MM.1S (cell line): ENCODE data around the gene CTNS.

Source experiments
- DNase-seq: peaks from one replicate; pipeline ENCODE4 v3.0.0-alpha.2; 2015
- H2AFZ ChIP-seq: fragments of 300-600 bp; sonication (generic); 2 replicates; pipeline ENCODE4 v1.6.0; 2016; ENCODE audit warnings: antibody characterized with exemption, low read length
- H3F3A ChIP-seq: fragments of 300-600 bp; sonication (generic); 2 replicates; pipeline ENCODE4 v1.6.1; 2016; ENCODE audit warnings: mild to moderate bottlenecking, antibody characterized with exemption, low read length, moderate library complexity, mixed read lengths; ENCODE audit not compliant: insufficient read depth
- H3K27ac ChIP-seq: fragments of 300-600 bp; sonication (generic); 2 replicates; pipeline ENCODE4 v1.5.1; 2016; ENCODE audit warnings: mild to moderate bottlenecking, low read length
- H3K27me3 ChIP-seq: fragments of 300-600 bp; sonication (generic); replicated peaks from 2 replicates; pipeline ENCODE4 v1.6.0; 2016; ENCODE audit warnings: low read length; ENCODE audit not compliant: insufficient read depth
- H3K36me3 ChIP-seq: fragments of 300-600 bp; sonication (generic); replicated peaks from 2 replicates; pipeline ENCODE4 v1.6.1; 2016; ENCODE audit warnings: mild to moderate bottlenecking, low read length, mixed read lengths; ENCODE audit not compliant: insufficient read depth
- H3K4me1 ChIP-seq: fragments of 300-600 bp; sonication (generic); 2 replicates; pipeline ENCODE4 v1.6.1; 2016; ENCODE audit warnings: low read length, mixed read lengths
- H3K4me2 ChIP-seq: fragments of 300-600 bp; sonication (generic); 2 replicates; pipeline ENCODE4 v1.6.0; 2016; ENCODE audit warnings: low read depth, low read length
- H3K4me3 ChIP-seq: fragments of 300-600 bp; sonication (generic); 2 replicates; pipeline ENCODE4 v1.5.1; 2016; ENCODE audit warnings: low read length, mixed read lengths
- H3K79me2 ChIP-seq: fragments of 300-600 bp; sonication (generic); 2 replicates; pipeline ENCODE4 v1.6.1; 2016; ENCODE audit warnings: mixed run types, low read length, mixed read lengths
- H3K9ac ChIP-seq: fragments of 300-600 bp; sonication (generic); 2 replicates; pipeline ENCODE4 v1.6.1; 2016; ENCODE audit warnings: low read length, mixed read lengths
- H3K9me2 ChIP-seq: fragments of 300-600 bp; sonication (generic); replicated peaks from 2 replicates; pipeline ENCODE4 v1.6.1; 2016; ENCODE audit warnings: mild to moderate bottlenecking, low read length, mixed read lengths; ENCODE audit not compliant: insufficient read depth
- H3K9me3 ChIP-seq: fragments of 300-600 bp; sonication (generic); replicated peaks from 2 replicates; pipeline ENCODE4 v1.6.1; 2016; ENCODE audit warnings: mild to moderate bottlenecking, low read length, mixed read lengths; ENCODE audit not compliant: insufficient read depth
- H4K20me1 ChIP-seq: fragments of 300-600 bp; sonication (generic); 2 replicates; pipeline ENCODE4 v1.6.1; 2016; ENCODE audit warnings: mild to moderate bottlenecking, low read length, moderate library complexity, mixed read lengths; ENCODE audit not compliant: insufficient read depth
- EZH2 ChIP-seq: fragments of 300-600 bp; sonication (generic); optimal IDR thresholded peaks from 2 replicates; pipeline ENCODE3; 2017; ENCODE audit warnings: low read depth, mild to moderate bottlenecking, antibody characterized with exemption, low read length, mixed read lengths
- EZH2phosphoT487 ChIP-seq: fragments of 300-600 bp; sonication (generic); IDR thresholded peaks from 2 replicates; pipeline ENCODE4 v1.6.1; 2018; ENCODE audit warnings: antibody characterized with exemption, low read length
- TF ChIP-seq, protein P1 (sequence below): fragments of 300-600 bp; sonication (generic); IDR thresholded peaks from 2 replicates; pipeline ENCODE4 v1.5.1; 2016; ENCODE audit warnings: antibody characterized with exemption, low read length, mixed read lengths

Gene CTNS

DNA sequence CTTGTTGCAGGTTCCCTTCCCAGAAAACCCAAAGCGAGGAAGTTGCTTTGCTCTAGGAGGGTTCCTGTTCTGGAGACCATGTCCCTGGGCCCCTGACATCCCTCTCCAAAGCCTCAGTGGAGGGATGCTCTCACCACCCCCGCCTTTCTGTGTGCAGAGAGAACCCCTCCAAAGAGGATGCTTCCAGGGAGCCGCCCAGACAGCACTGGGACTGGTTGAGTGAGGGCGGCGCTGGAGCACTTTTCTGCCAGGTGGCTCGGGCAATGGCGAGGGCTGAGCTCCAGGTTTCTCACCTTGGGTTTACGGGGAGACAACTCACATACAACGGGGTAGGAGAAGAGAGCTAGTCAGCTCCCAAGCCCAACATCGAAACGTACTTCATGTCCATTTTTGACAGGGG lies 39.3 kb downstream of the CTNS start:
- Histone ChIP-seq H2AFZ (no peak overlapping the region), H3K79me2 (peaks cover 7% of the 10 kb centered on the region; the same call in 1 of the 2 replicates), H3K4me2 (no peak overlapping the region), H3K4me3 (no peak overlapping the region), H4K20me1 (no peaks in the 10 kb centered on the region), H3K27me3 (no peaks in the 10 kb centered on the region), H3K9me2 (no peaks in the 10 kb centered on the region), H3K9me3 (no peaks in the 10 kb centered on the region), H3K27ac (no peak overlapping the region), H3K4me1 (no peaks in the 10 kb centered on the region), H3F3A (no peaks in the 10 kb centered on the region), H3K36me3 (no peaks in the 10 kb centered on the region), H3K9ac (no peak overlapping the region)
- peak; percentile 5 for DNase-seq
- TF ChIP-seq, protein P1, sequence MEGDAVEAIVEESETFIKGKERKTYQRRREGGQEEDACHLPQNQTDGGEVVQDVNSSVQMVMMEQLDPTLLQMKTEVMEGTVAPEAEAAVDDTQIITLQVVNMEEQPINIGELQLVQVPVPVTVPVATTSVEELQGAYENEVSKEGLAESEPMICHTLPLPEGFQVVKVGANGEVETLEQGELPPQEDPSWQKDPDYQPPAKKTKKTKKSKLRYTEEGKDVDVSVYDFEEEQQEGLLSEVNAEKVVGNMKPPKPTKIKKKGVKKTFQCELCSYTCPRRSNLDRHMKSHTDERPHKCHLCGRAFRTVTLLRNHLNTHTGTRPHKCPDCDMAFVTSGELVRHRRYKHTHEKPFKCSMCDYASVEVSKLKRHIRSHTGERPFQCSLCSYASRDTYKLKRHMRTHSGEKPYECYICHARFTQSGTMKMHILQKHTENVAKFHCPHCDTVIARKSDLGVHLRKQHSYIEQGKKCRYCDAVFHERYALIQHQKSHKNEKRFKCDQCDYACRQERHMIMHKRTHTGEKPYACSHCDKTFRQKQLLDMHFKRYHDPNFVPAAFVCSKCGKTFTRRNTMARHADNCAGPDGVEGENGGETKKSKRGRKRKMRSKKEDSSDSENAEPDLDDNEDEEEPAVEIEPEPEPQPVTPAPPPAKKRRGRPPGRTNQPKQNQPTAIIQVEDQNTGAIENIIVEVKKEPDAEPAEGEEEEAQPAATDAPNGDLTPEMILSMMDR: no peak
- TF ChIP-seq EZH2phosphoT487 (no peak), EZH2 (no peak)

DNA sequence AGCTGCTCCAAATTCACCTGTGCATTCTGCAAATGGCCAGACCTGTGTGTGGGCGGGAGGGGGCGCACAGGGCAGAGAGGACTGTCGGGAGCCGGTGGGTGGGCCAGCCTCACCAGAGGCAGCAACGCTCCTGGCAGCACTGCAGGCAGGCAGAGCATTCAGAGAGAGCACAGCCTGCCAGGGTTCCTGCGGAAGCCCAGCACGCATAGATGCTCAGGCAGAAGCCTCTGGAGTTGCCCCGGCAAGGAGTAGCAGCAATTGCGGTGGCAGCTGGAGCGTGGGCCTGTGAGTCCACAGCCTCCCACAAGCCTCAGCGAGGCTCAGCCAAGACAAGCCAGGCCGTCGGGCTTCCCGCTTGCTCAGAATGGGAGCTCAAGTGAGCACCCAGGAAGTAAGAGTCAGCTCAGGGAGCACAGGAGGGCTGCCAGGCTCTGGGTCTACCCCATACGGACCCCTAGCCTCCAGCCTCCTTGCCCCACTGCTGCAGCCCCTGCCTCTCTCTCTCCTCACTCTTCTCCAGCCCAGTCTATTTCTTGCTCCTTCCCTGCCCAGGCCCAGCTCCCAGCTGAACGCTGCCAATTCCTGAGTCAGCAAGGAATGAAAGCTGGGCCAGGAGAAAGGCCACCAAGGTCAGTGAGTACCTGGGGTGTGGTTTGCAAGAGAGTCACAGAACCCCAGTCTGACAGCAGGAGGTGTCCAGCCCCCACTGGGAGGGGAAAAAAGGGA lies 41.7 kb downstream of the CTNS start:
- no peaks in the 10 kb centered on the region for H3K36me3 ChIP-seq
- no peak overlapping the region for H3K4me3 ChIP-seq
- no peaks in the 10 kb centered on the region for H3K4me1 ChIP-seq
- H3K9ac ChIP-seq: no peak overlapping the region
- no peaks in the 10 kb centered on the region for H4K20me1 ChIP-seq
- TF ChIP-seq EZH2phosphoT487 (no peak), EZH2 (no peak)
- TF ChIP-seq, protein P1: no peak
- no peak overlapping the region for H2AFZ ChIP-seq
- no peaks in the 10 kb centered on the region for H3K9me2 ChIP-seq
- no peaks in the 10 kb centered on the region for H3K27me3 ChIP-seq
- DNase-seq: peak; percentile 5
- no peak overlapping the region for H3K27ac ChIP-seq
- no peaks in the 10 kb centered on the region for H3K9me3 ChIP-seq
- H3K4me2 ChIP-seq: no peak overlapping the region
- no peaks in the 10 kb centered on the region for H3K79me2 ChIP-seq
- H3F3A ChIP-seq: no peaks in the 10 kb centered on the region

DNA sequence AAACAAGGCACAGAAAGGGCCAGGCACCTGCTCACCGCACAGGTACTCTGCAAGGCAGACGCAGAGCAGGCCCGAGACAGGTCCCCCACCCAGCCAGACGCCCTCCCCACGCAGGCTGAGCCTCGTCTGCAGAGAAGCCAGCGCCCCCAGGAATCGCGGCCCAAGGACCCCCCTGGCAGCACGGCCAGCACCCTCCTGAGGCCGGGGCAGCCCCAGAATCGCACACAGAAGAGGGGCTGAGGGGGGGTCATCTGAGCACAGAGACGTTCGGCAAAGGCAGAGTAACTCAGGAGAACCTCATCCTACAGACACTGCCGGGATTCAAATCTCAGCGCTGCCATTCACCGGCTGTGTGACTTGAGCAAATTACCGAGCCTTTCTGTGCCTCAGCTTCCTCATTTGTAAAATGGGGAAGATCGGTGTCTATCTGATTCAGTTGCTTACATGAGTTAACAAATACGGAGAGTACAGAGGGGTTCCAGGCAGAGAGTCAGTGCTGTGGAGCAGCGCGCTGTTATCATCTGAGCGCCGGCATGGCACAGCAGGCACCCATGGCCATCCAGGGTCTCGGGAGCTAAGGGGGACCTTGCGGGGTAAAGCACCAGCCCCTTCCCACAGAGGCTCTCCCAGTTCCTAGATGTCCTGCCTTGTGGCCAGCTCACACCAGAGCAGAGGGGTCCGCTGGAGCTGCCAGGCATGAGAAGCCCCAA lies 42.4 kb downstream of the CTNS start:
- no peaks in the 10 kb centered on the region for H3K9me3 ChIP-seq
- no peaks in the 10 kb centered on the region for H3K27me3 ChIP-seq
- no peak overlapping the region for H3K9ac ChIP-seq
- H3K4me1 ChIP-seq: no peaks in the 10 kb centered on the region
- no peaks in the 10 kb centered on the region for H3K9me2 ChIP-seq
- no peak for DNase-seq
- no peak for TF ChIP-seq EZH2
- TF ChIP-seq, protein P1: no peak
- TF ChIP-seq EZH2phosphoT487: no peak
- H2AFZ ChIP-seq: no peak overlapping the region
- H3K4me2 ChIP-seq: no peak overlapping the region
- no peak overlapping the region for H3K27ac ChIP-seq
- no peaks in the 10 kb centered on the region for H3F3A ChIP-seq
- H3K79me2 ChIP-seq: no peaks in the 10 kb centered on the region
- H3K4me3 ChIP-seq: no peak overlapping the region
- H4K20me1 ChIP-seq: no peaks in the 10 kb centered on the region
- H3K36me3 ChIP-seq: no peaks in the 10 kb centered on the region
